Measurements from ENCODE around the gene CAMTA2.

Gene CAMTA2

GRCh38 chr17:5003214-5003867, 15.9 kb upstream of the CAMTA2 start:
- no peak for DNase-seq (ENCODE audit: low read depth, low spot score)
- H3K27ac ChIP-seq: no peak overlapping the region

GRCh38 chr17:5002121-5002788, 14.8 kb upstream of the CAMTA2 start:
- no peak overlapping the region for H3K27ac ChIP-seq
- DNase-seq (ENCODE audit: low read depth, low spot score): no peak

GRCh38 chr17:5000237-5000639, 12.8 kb upstream of the CAMTA2 start:
- H3K27ac ChIP-seq: no peak overlapping the region
- no peak for DNase-seq (ENCODE audit: low read depth, low spot score)

GRCh38 chr17:4999430-5000093, 12.1 kb upstream of the CAMTA2 start:
- no peak for DNase-seq (ENCODE audit: low read depth, low spot score)
- H3K27ac ChIP-seq: peak overlapping the region; percentile 71

- peak overlapping the region; percentile 71 for H3K27ac ChIP-seq
- DNase-seq (ENCODE audit: low read depth, low spot score): no peak
Observed at GRCh38 chr17:4998732-4999429, 11.4 kb upstream of the CAMTA2 start.

- peak overlapping the region; percentile 71 for H3K27ac ChIP-seq
Observed at GRCh38 chr17:4998027-4998731, 10.7 kb upstream of the CAMTA2 start.

GRCh38 chr17:4997302-4998026, 10.0 kb upstream of the CAMTA2 start, which contains the start of the genes INCA1 and KIF1C:
INCA1 (minus strand) TSS chr17:4997522; CDS start chr17:4994437, 3,085 bp downstream.
KIF1C (plus strand) TSS chr17:4997950; CDS start chr17:5000247, 2,297 bp downstream.
- DNase-seq (ENCODE audit: low read depth, low spot score): peak; percentile 52
- H3K27ac ChIP-seq: peak within 1 kb of the TSS; percentile 71

More at GRCh38 chr17:4998027-4998731, 10.7 kb upstream of the CAMTA2 start:
- DNase-seq (ENCODE audit: low read depth, low spot score): no peak

- DNase-seq (ENCODE audit: low read depth, low spot score): no peak
- H3K27ac ChIP-seq: no peak overlapping the region
Observed at GRCh38 chr17:4994081-4994595, 6.7 kb upstream of the CAMTA2 start.

- peak overlapping the region; percentile 82 for H3K27ac ChIP-seq
- no peak for DNase-seq (ENCODE audit: low read depth, low spot score)
Observed at GRCh38 chr17:4987767-4988567, 492 bp upstream of the CAMTA2 start.

GRCh38 chr17:4986403-4986802, 1.1 kb downstream of the CAMTA2 start:
- no peak for DNase-seq (ENCODE audit: low read depth, low spot score)
- H3K27ac ChIP-seq: peak overlapping the region; percentile 82

GRCh38 chr17:4982305-4982704, 5.2 kb downstream of the CAMTA2 start:
- DNase-seq (ENCODE audit: low read depth, low spot score): no peak
- H3K27ac ChIP-seq: no peak overlapping the region

- H3K27ac ChIP-seq: no peak overlapping the region
Observed at GRCh38 chr17:4980644-4981216, 6.7 kb downstream of the CAMTA2 start.

GRCh38 chr17:4978726-4979125, 8.7 kb downstream of the CAMTA2 start:
- H3K27ac ChIP-seq: no peak overlapping the region
- DNase-seq (ENCODE audit: low read depth, low spot score): no peak

More at GRCh38 chr17:4980644-4981216, 6.7 kb downstream of the CAMTA2 start:
- no peak for DNase-seq (ENCODE audit: low read depth, low spot score)

GRCh38 chr17:4974115-4974670, 13.3 kb downstream of the CAMTA2 start:
- DNase-seq (ENCODE audit: low read depth, low spot score): no peak
- H3K27ac ChIP-seq: no peak overlapping the region

- H3K27ac ChIP-seq: no peak overlapping the region
- no peak for DNase-seq (ENCODE audit: low read depth, low spot score)
Observed at GRCh38 chr17:4973256-4974114, 14.0 kb downstream of the CAMTA2 start.

GRCh38 chr17:4972752-4973151, 14.7 kb downstream of the CAMTA2 start:
- H3K27ac ChIP-seq: no peak overlapping the region
- no peak for DNase-seq (ENCODE audit: low read depth, low spot score)

- no peak overlapping the region for H3K27ac ChIP-seq
- DNase-seq (ENCODE audit: low read depth, low spot score): no peak
Observed at GRCh38 chr17:4972322-4972721, 15.2 kb downstream of the CAMTA2 start.

Data from epithelial cell of prostate (primary cell).